ENCODE results near the gene KCNN3.

DNA sequence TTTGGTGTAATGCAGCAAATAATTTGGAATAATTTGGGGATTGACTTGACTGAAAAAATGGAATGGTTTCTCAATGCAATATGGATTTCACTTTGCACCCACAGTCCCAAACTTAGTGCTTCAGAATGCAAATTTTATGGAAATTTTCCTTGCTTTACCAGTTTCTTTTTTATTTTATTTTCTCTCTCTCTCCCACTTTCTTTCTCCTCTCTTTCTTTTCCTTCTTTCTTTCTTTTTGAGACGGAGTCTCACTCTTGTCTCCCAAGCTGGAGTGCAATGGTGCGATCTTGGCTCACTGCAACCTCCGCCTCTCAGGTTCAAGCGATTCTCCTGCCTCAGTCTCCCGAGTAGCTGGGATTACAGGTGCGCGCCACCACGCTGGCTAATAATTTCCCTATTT is 110.3 kb downstream of the KCNN3 start:
- TF ChIP-seq, protein P1, sequence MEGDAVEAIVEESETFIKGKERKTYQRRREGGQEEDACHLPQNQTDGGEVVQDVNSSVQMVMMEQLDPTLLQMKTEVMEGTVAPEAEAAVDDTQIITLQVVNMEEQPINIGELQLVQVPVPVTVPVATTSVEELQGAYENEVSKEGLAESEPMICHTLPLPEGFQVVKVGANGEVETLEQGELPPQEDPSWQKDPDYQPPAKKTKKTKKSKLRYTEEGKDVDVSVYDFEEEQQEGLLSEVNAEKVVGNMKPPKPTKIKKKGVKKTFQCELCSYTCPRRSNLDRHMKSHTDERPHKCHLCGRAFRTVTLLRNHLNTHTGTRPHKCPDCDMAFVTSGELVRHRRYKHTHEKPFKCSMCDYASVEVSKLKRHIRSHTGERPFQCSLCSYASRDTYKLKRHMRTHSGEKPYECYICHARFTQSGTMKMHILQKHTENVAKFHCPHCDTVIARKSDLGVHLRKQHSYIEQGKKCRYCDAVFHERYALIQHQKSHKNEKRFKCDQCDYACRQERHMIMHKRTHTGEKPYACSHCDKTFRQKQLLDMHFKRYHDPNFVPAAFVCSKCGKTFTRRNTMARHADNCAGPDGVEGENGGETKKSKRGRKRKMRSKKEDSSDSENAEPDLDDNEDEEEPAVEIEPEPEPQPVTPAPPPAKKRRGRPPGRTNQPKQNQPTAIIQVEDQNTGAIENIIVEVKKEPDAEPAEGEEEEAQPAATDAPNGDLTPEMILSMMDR (IDR thresholded peaks at IDR 0.05; ENCODE audit: low read length) = no peak
- TF ChIP-seq EZH2 (optimal IDR thresholded peaks at IDR 0.05; ENCODE audit: low read depth, low read length) = no peak
- TF ChIP-seq EZH2phosphoT487 (IDR thresholded peaks at IDR 0.05; ENCODE audit: low read length) = no peak
